Tibial nerve (tissue), 4 donors: ENCODE results near the gene KDM2B. TPM values are rescaled to one million over a fixed set of nuclear protein-coding genes. Genes with fewer than 3 reads are reported as not detected.
"Not testable (repeated sequence)": the region's sequence is repeated elsewhere in the genome, so short reads cannot be mapped to it uniquely, and the experiment has no call there.

Source experiments
- DNase-seq, 2 donors: peaks; one replicate each; pipeline ENCODE4 v3.0.0-alpha.2; 2019; ENCODE audit warnings: low spot score in 2 of 2
- H3K27ac ChIP-seq, 4 donors: fragments of 200-600 bp; sonication (generic) in 3 of 4; one replicate each; pipeline ENCODE4 v1.5.1; 2017 to 2019; ENCODE audit warnings: mild to moderate bottlenecking in 1 of 4
- H3K27me3 ChIP-seq, 2 donors: fragments of 200-600 bp; sonication (generic) in 1 of 2; one replicate each; pipeline versions ENCODE4 v1.5.1 to v1.6.0; 2017 to 2019
- H3K36me3 ChIP-seq, 3 donors: fragments of 200-600 bp; sonication (generic); one replicate each; pipeline ENCODE4 v1.5.1; 2018 to 2019
- H3K4me1 ChIP-seq, 4 donors: fragments of 200-600 bp; sonication (generic) in 3 of 4; one replicate each; pipeline ENCODE4 v1.5.1; 2017 to 2019
- H3K4me3 ChIP-seq, 4 donors: fragments of 200-600 bp; sonication (generic) in 3 of 4; one replicate each; pipeline ENCODE4 v1.5.1; 2017 to 2019; ENCODE audit warnings: mild to moderate bottlenecking in 1 of 4, moderate library complexity in 1 of 4
- H3K9me3 ChIP-seq, 4 donors: fragments of 200-600 bp; sonication (generic) in 3 of 4; one replicate each; pipeline ENCODE4 v1.5.1; 2017 to 2019
- CTCF ChIP-seq, 5 experiments: fragments of 200-600 bp in 3 of 5; fragments of 450-650 bp in 2 of 5; sonication (generic) in 3 of 5; IDR thresholded peaks; one replicate each; pipeline ENCODE4 v1.5.1; 2016 to 2019; ENCODE audit warnings: antibody characterized with exemption in 5 of 5, mild to moderate bottlenecking in 3 of 5, moderate library complexity in 2 of 5
- EP300 ChIP-seq, 2 donors: sonication (generic); formaldehyde crosslinking; IDR thresholded peaks; one replicate each; pipeline ENCODE4 v1.6.1; 2017; ENCODE audit warnings: antibody characterized with exemption in 2 of 2, mild to moderate bottlenecking in 1 of 2
- POLR2A ChIP-seq, 2 donors: fragments of 450-650 bp; IDR thresholded peaks; one replicate each; pipeline ENCODE4 v1.6.1; 2017; ENCODE audit warnings: antibody characterized with exemption in 2 of 2, mild to moderate bottlenecking in 2 of 2, moderate library complexity in 2 of 2
- WGBS, 2 donors: methylation state at CpG; one replicate each; pipeline ENCODE4 v1.1.5; 2018; 5-methylcytosine and 5-hydroxymethylcytosine counted together
- total RNA-seq, 4 donors: library from RNA; depleted of rRNA; stranded (reverse); fragments of >200 nt; gene quantifications; one replicate each; pipeline ENCODE4 v1.1.0, GENCODE V29; 2016

Gene KDM2B
- total RNA-seq, 4 donors from 2014 or later, result 15.5 to 32.2 (median 20.8) TPM

- no peak for TF ChIP-seq EP300 (IDR thresholded peaks at IDR 0.05)
- TF ChIP-seq CTCF (IDR thresholded peaks at IDR 0.05), result no peak
- no peak for TF ChIP-seq POLR2A (IDR thresholded peaks at IDR 0.05)
- Histone ChIP-seq H3K4me1 (no peaks in the 10 kb centered on the region), H3K27ac (no peak overlapping the region), H3K36me3 (peaks cover 0 to 13% (median 0%) of the 10 kb centered on the region in 3 donors), H3K9me3 (no peaks in the 10 kb centered on the region), H3K27me3 (no peaks in the 10 kb centered on the region), H3K4me3 (no peak overlapping the region)
- 51 to 55% methylated on average over 15 of the region's 15 CpGs for WGBS, 2 donors
- DNase-seq, result no peak
Measured at GRCh38 chr12:121490401-121491281, 90.2 kb downstream of the KDM2B start.

- no peak overlapping the region for H3K27ac ChIP-seq
- TF ChIP-seq EP300 (IDR thresholded peaks at IDR 0.05) (no peak), POLR2A (IDR thresholded peaks at IDR 0.05) (no peak), CTCF (IDR thresholded peaks at IDR 0.05) (no peak)
- H3K4me3 ChIP-seq, result no peak overlapping the region
- no peaks in the 10 kb centered on the region for H3K9me3 ChIP-seq
- H3K27me3 ChIP-seq, result no peaks in the 10 kb centered on the region
- no peak for DNase-seq
- WGBS, 2 donors, result 63 to 68% methylated on average over 13 of the region's 16 CpGs
- no peaks in the 10 kb centered on the region for H3K4me1 ChIP-seq
- H3K36me3 ChIP-seq, result peaks cover 0 to 6% (median 0%) of the 10 kb centered on the region in 3 donors
Measured at GRCh38 chr12:121489874-121490273, 90.9 kb downstream of the KDM2B start.

- 82 to 87% methylated on average over 6 of the region's 6 CpGs for WGBS, 2 donors
- H3K4me1 ChIP-seq, result no peaks in the 10 kb centered on the region
- H3K4me3 ChIP-seq, result no peak overlapping the region
- TF ChIP-seq CTCF (IDR thresholded peaks at IDR 0.05), result no peak
- TF ChIP-seq EP300 (IDR thresholded peaks at IDR 0.05), result no peak
- TF ChIP-seq POLR2A (IDR thresholded peaks at IDR 0.05), result no peak
- H3K9me3 ChIP-seq, result no peaks in the 10 kb centered on the region
- H3K27me3 ChIP-seq, result no peaks in the 10 kb centered on the region
- DNase-seq, result no peak
- H3K27ac ChIP-seq, result no peak overlapping the region
- peaks cover 0 to 8% (median 0%) of the 10 kb centered on the region in 3 donors for H3K36me3 ChIP-seq
Measured at GRCh38 chr12:121484967-121485366, 95.9 kb downstream of the KDM2B start.

GRCh38 chr12:121484564-121484963, 96.3 kb downstream of the KDM2B start:
- not testable (repeated sequence) for H3K4me1 ChIP-seq, H3K36me3 ChIP-seq, DNase-seq, H3K27me3 ChIP-seq, H3K4me3 ChIP-seq, H3K27ac ChIP-seq, H3K9me3 ChIP-seq
- 91 to 94% methylated on average over 5 of the region's 5 CpGs for WGBS, 2 donors

GRCh38 chr12:121483949-121484348, 96.9 kb downstream of the KDM2B start:
- no peaks in the 10 kb centered on the region for H3K9me3 ChIP-seq
- TF ChIP-seq POLR2A (IDR thresholded peaks at IDR 0.05), result no peak
- no peak for TF ChIP-seq CTCF (IDR thresholded peaks at IDR 0.05)
- no peak for TF ChIP-seq EP300 (IDR thresholded peaks at IDR 0.05)
- DNase-seq, result no peak
- 74 to 90% methylated on average over 4 of the region's 4 CpGs for WGBS, 2 donors
- no peak overlapping the region for H3K27ac ChIP-seq
- H3K4me1 ChIP-seq, result no peaks in the 10 kb centered on the region
- no peak overlapping the region for H3K4me3 ChIP-seq
- H3K36me3 ChIP-seq, result peaks cover 0 to 7% (median 0%) of the 10 kb centered on the region in 3 donors
- no peaks in the 10 kb centered on the region for H3K27me3 ChIP-seq
